Measurements from ENCODE around the gene XYLT1.
A peak's percentile ranks its signal among the peaks of the same experiment; 100 is the strongest.
"Not testable (repeated sequence)": the region's sequence is repeated elsewhere in the genome, so short reads cannot be mapped to it uniquely, and the experiment has no call there.

Gene XYLT1

GRCh38 chr16:17328932-17329331 is 141.8 kb downstream of the XYLT1 start:
- DNase-seq: no peak

GRCh38 chr16:17327664-17328335 is 143.0 kb downstream of the XYLT1 start:
- DNase-seq: no peak

DNA sequence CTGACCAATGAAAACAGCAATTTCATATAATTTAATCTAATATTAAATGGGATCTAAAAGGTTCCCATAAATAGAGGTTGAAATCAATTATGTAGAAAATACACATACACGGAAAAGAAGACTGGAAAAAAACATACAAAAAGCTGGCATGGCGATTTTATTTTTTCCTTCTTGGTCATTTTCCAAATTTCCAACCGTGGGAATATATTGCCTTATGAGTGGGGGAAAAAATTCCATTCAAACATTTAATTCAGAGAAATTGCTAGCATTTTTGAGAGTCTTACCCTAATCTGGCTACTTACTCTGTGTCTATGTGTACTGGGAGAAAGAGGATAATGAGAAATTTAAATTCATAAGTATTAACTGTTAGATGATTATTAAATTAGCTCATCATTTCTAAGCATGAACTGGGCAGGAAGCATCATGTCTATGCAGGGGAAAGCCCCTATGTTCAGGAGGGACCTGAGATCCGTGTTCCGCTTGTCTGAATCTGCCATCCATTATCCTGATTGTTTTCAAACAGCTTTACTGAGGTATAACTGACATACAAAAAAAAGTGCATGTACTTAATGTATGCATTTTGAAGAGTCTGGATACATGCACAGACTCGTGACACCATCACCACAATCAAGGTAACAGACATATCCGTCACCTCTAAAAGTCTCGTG is 145.2 kb downstream of the XYLT1 start:
- no peak for DNase-seq

DNA sequence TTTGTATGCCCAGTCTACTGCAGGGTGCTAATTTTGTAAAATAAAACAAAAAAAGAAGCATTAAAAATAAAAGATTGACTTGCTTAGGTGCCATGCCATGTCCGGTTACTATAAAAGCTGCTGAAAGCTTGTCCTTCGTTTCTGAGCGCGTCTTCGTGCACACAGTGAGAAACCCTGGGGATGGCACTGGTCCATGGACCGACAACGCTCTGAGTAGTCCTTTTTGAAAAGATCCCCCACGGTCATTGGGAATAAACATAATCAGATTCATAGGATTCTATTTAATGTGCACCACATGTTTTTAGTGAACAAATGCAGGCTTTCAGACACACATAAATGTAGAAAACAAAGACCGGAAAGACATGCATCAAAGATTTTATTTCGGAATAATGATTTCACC is 146.3 kb downstream of the XYLT1 start:
- DNase-seq: no peak

GRCh38 chr16:17323171-17323570 is 147.6 kb downstream of the XYLT1 start:
- DNase-seq: peak; percentile 5

GRCh38 chr16:17321824-17322223 is 148.9 kb downstream of the XYLT1 start:
- no peak for DNase-seq

DNA sequence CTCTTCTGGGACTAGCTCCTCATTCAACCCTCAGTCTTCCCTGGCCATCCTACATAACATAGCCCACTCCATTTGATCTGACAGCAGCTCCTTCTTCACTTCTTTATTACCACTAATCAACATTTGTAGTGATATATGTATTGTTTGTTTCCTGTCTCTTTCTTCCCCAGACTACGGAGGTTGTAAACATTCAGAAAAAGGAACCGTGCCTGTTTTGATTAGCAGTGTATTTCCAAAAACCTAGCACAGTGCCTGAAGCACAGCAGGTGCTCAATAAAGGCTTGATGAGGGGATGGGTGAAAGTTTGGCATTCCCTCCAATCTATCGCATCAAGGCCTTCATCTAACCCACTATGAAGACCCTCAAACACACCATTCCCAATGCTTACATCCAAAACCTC is 150.8 kb downstream of the XYLT1 start:
- DNase-seq: no peak

GRCh38 chr16:17318238-17318637 is 152.5 kb downstream of the XYLT1 start:
- DNase-seq: no peak

GRCh38 chr16:17316005-17316404 is 154.8 kb downstream of the XYLT1 start:
- no peak for DNase-seq

DNA sequence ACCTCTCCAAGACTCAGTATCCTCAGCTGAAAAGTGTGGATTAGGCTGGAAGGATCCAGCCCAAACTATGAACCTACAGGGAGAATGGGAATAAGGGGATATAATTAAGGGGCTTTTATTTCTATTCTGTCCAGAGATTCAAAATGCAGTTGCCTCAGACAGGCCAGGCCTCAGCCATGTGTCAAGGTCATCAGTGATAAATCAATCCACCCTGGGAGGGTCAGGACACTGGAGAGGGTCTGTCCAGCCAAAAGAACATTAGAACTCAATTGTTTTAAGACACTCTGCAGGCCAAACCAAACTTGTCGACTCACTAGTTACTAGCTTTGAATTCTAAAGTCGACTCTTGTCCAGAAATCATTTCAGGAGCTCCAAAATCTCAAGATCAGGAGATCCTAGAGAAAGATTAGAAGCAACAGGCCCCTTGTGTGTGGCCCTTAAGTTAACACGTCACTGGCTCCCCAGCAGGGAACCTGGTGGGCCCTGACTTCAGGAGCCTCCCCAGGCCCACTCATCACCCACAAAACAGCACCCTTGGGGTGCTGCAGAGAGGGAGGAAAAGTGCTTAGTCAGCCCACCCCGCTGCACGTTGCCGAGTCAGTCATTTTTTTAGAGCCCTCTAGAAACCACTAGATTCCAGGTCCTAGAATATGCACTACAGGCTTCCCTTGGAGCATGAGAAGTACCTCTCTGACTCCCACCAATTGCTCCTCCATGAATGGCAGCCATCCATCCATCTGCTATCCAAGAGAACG is 156.8 kb downstream of the XYLT1 start:
- DNase-seq: no peak

DNA sequence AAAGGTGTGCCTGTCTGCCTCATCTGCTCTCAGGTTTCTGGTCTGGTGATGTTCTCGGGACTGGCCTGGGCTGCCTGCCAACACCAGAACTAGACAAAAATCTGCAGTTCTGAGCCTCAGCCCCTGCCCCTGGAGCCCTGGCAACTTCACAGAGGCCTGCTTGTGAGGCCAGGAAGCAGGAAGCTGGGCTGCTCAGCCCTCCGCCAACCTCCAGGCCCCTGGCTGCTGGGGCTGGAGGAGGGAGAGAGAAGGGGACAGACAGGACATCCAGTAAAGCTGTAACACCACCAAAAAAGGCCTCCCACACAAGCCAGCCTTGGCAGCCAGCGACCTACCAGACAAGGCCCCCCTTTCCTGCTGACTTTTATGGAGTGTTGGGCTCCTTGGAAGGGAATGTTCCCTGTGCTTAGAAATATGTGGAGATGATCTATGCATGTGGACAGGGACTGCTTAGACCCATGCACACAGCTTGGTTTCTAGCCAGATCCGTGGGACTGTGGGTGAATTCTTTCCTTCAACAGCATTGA is 157.6 kb downstream of the XYLT1 start:
- DNase-seq: no peak

DNA sequence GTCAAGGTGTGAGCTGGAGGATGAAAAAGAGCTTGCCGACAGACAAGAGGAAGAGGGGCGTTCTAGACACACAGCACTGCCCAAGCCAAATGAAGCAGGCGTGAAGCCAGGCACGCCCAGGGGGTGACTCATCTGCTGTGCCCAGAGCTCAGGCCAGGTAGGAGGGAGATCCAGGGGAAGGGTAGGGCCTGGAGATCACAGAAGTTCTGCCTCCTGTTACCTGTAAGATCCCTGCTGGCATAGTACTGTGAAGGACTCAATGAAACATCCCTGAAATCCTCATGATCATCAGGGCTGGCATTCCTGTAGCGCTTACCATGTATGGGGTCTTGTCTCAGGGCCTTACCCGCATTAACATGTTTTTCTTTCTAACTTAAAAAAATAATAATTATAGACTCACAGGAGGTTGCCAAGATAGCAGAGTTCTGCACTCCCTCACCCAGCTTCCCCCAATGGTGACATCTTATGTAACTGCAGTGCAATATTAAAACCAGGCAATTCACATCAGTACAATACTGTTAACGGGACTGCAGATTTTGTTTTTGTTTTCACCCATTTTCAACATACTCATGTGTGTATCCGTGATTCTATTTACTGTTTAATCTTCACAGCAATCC is 158.6 kb downstream of the XYLT1 start:
- no peak for DNase-seq

- DNase-seq: no peak
Observed at GRCh38 chr16:17311333-17312093, 159.2 kb downstream of the XYLT1 start.

GRCh38 chr16:17309510-17309909 is 161.2 kb downstream of the XYLT1 start:
- no peak for DNase-seq

DNA sequence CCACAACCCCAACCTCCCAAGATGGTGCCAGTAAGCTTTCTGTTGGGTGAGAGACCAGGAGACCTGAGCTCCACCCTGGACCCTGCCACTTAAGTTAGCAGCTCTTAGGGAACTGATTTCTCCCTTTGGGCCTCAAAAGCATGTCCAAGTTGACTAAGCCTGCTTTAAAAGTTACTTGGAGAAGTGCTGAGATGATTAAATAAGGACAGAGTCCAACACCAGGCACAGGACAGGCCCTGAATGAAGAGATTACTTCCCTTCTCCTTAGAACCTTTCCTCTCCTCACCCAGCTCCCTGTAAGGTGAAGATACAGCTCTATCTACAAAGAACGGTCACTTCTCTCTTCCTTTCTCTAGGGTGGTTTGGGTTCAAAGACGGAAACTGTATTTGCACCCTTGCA is 162.6 kb downstream of the XYLT1 start:
- DNase-seq: no peak

DNA sequence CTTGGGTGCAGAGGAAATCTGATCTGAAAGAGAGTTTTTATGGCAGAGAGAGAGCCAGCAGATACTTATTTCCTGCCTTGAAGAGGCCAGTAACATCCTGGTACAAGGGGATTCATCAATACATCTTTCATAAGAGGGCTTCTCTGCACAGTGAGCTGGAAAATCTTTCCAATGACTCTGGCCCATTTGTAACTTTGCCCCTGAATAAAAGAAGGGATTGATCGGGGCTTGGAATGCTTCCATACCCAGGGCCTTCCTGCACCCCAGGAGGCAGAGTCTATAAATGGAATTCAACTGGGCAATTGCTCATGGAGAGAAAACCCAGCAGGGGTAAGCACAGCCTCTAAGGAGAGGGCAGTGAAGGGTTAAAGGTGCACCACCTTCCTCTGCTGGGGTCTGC is 163.3 kb downstream of the XYLT1 start:
- no peak for DNase-seq

DNA sequence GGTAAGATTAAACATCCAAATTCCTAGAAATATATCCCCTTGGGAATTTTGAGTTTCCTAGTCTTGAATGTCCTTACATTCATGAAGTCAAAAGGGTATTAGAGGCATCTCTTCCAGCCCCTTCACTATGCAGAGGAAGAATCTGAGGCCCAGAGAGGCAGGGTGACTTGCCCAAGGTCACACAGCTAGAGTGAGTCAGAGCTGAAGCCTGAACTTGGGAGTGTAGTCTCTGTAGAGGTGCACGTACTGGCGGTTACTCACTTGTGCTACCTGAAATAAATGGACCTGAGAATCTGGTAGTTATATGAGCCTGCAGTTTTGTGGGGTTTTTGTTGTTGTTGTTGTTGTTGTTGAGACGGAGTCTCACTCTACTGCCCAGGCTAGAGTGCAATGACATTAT is 164.0 kb downstream of the XYLT1 start:
- DNase-seq: no peak

DNA sequence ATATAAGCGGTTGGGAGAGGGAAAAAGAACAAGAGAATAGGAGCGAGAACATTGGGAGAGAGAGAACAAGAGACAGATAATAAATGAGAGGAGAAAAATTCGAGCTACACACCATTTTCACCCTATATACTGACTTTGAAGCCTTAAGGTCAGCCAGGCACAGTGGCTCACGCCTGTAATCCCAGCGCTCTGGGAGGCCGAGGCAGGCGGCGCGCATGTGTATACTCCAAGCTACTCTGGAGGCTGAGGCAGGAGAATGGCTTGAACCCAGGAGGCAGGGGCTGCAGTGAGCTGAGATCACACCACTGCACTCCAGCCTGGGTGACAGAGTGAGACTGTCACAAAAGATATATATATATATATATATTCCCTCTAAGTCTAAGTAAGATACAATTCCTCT is 164.5 kb downstream of the XYLT1 start:
- DNase-seq: not testable (repeated sequence)

GRCh38 chr16:17305694-17306093 is 165.1 kb downstream of the XYLT1 start:
- no peak for DNase-seq

- DNase-seq: no peak
Observed at GRCh38 chr16:17304491-17305119, 166.2 kb downstream of the XYLT1 start.

- no peak for DNase-seq
Observed at GRCh38 chr16:17304106-17304490, 166.7 kb downstream of the XYLT1 start.

- DNase-seq: no peak
Observed at GRCh38 chr16:17303101-17303500, 167.7 kb downstream of the XYLT1 start.
